Stimulated activated naive CD8-positive, alpha-beta T cell treated with anti-CD3 and anti-CD28 coated beads, Interleukin-15, amount 100 ng/mL, for 72 hours (primary cell): Measurements from ENCODE around the gene CTTNBP2NL.
"Not testable (repeated sequence)": the region's sequence is repeated elsewhere in the genome, so short reads cannot be mapped to it uniquely, and the experiment has no call there.

Source experiments
- ATAC-seq: fragments of 150-1000 bp; cut with Tn5 transposase; 2 replicates; pipeline ENCODE4 v1.10.0; 2021; ENCODE audit warnings: mild to moderate bottlenecking, moderate library complexity
- DNase-seq, 2 donors: peaks; one replicate each; pipeline ENCODE4 v3.0.0; 2021 to 2022
- H3K27ac Mint-ChIP-seq, 2 donors: one replicate each; pipeline ENCODE4 v1.8.0; 2022; ENCODE audit warnings: mild to moderate bottlenecking in 2 of 2, mixed read lengths in 2 of 2, moderate library complexity in 2 of 2
- H3K27me3 Mint-ChIP-seq: one replicate; pipeline ENCODE4 v1.8.0; 2022; ENCODE audit warnings: mixed read lengths
- H3K4me1 Mint-ChIP-seq: one replicate; pipeline ENCODE4 v1.8.0; 2022; ENCODE audit warnings: mild to moderate bottlenecking, mixed read lengths
- H3K4me3 Mint-ChIP-seq, 2 donors: one replicate each; pipeline ENCODE4 v1.8.0; 2022; ENCODE audit warnings: mild to moderate bottlenecking in 2 of 2, mixed read lengths in 2 of 2, moderate library complexity in 1 of 2
- H3K9me3 Mint-ChIP-seq, 2 donors: one replicate each; pipeline ENCODE4 v1.8.0; 2022; ENCODE audit warnings: mixed read lengths in 2 of 2

CTTNBP2NL gene

GRCh38 chr1:112375701-112376100 lies 20.3 kb upstream of the CTTNBP2NL start:
- DNase-seq (no peak), ATAC-seq (no peak)
- no peaks in the 10 kb centered on the region for H3K9me3 Mint-ChIP-seq
- no peak overlapping the region for H3K4me3 Mint-ChIP-seq
- H3K4me1 Mint-ChIP-seq, result no peaks in the 10 kb centered on the region
- peaks cover 40% of the 10 kb centered on the region for H3K27me3 Mint-ChIP-seq
- H3K27ac Mint-ChIP-seq, result no peak overlapping the region

- Mint-ChIP-seq H3K27me3 (peaks cover 49% of the 10 kb centered on the region), H3K4me3 (no peak overlapping the region)
- ATAC-seq, result no peak
These were observed 15.7 kb upstream of the CTTNBP2NL start for GRCh38 chr1:112380356-112380755.

GRCh38 chr1:112381324-112382076 lies 14.5 kb upstream of the CTTNBP2NL start:
- Mint-ChIP-seq H3K27ac (no peak overlapping the region), H3K9me3 (no peaks in the 10 kb centered on the region), H3K4me1 (no peaks in the 10 kb centered on the region), H3K4me3 (no peak overlapping the region), H3K27me3 (peaks cover 49% of the 10 kb centered on the region)
- no peak for ATAC-seq
- no peak for DNase-seq

More at GRCh38 chr1:112380356-112380755, 15.7 kb upstream of the CTTNBP2NL start:
- Mint-ChIP-seq H3K4me1 (no peaks in the 10 kb centered on the region), H3K9me3 (no peaks in the 10 kb centered on the region), H3K27ac (no peak overlapping the region)
- no peak for DNase-seq

- Mint-ChIP-seq H3K4me1 (no peaks in the 10 kb centered on the region), H3K27me3 (peaks cover 68% of the 10 kb centered on the region)
These were observed 12.1 kb upstream of the CTTNBP2NL start for GRCh38 chr1:112383759-112384370.

GRCh38 chr1:112386024-112386723 lies 9.8 kb upstream of the CTTNBP2NL start:
- ATAC-seq (peak; percentile 21), DNase-seq (no peak)
- H3K27me3 Mint-ChIP-seq, result peaks cover 66% of the 10 kb centered on the region
- H3K27ac Mint-ChIP-seq, result no peak overlapping the region
- H3K9me3 Mint-ChIP-seq, result no peaks in the 10 kb centered on the region
- H3K4me3 Mint-ChIP-seq, result no peak overlapping the region
- peaks cover 8% of the 10 kb centered on the region for H3K4me1 Mint-ChIP-seq

More at GRCh38 chr1:112383759-112384370, 12.1 kb upstream of the CTTNBP2NL start:
- DNase-seq, result no peak
- H3K4me3 Mint-ChIP-seq, result no peak overlapping the region
- H3K27ac Mint-ChIP-seq, result no peak overlapping the region
- H3K9me3 Mint-ChIP-seq, result no peaks in the 10 kb centered on the region
- ATAC-seq, result no peak

- H3K9me3 Mint-ChIP-seq, result no peaks in the 10 kb centered on the region
- ATAC-seq (no peak), DNase-seq (no peak)
- H3K4me1 Mint-ChIP-seq, result peaks cover 9% of the 10 kb centered on the region
- H3K27ac Mint-ChIP-seq, result no peak overlapping the region
- peaks cover 63% of the 10 kb centered on the region for H3K27me3 Mint-ChIP-seq
- H3K4me3 Mint-ChIP-seq, result no peak overlapping the region
These were observed 9.2 kb upstream of the CTTNBP2NL start for GRCh38 chr1:112386731-112387346.

GRCh38 chr1:112387807-112388206 lies 8.2 kb upstream of the CTTNBP2NL start:
- ATAC-seq (no peak), DNase-seq (no peak)
- Mint-ChIP-seq H3K4me3 (no peak overlapping the region), H3K9me3 (no peaks in the 10 kb centered on the region), H3K4me1 (peaks cover 9% of the 10 kb centered on the region), H3K27ac (no peak overlapping the region), H3K27me3 (peaks cover 63% of the 10 kb centered on the region)

GRCh38 chr1:112388436-112388835 lies 7.6 kb upstream of the CTTNBP2NL start:
- H3K9me3 Mint-ChIP-seq, result no peaks in the 10 kb centered on the region
- no peak for ATAC-seq
- no peak overlapping the region for H3K4me3 Mint-ChIP-seq
- peaks cover 67% of the 10 kb centered on the region for H3K27me3 Mint-ChIP-seq
- peaks cover 10% of the 10 kb centered on the region for H3K4me1 Mint-ChIP-seq
- H3K27ac Mint-ChIP-seq, result peak overlapping the region in 1 of 2 donors; percentile 8
- DNase-seq, result no peak

GRCh38 chr1:112389689-112390088 lies 6.3 kb upstream of the CTTNBP2NL start:
- DNase-seq (no peak), ATAC-seq (no peak)
- Mint-ChIP-seq H3K4me3 (no peak overlapping the region), H3K27ac (no peak overlapping the region), H3K27me3 (peaks cover 62% of the 10 kb centered on the region), H3K9me3 (no peaks in the 10 kb centered on the region), H3K4me1 (peaks cover 19% of the 10 kb centered on the region)

- Mint-ChIP-seq H3K27me3 (peaks cover 57% of the 10 kb centered on the region), H3K4me1 (peaks cover 22% of the 10 kb centered on the region)
- H3K4me3 Mint-ChIP-seq, DNase-seq, H3K9me3 Mint-ChIP-seq, ATAC-seq, H3K27ac Mint-ChIP-seq: not testable (repeated sequence)
These were observed 5.7 kb upstream of the CTTNBP2NL start for GRCh38 chr1:112390335-112390734.

GRCh38 chr1:112390775-112391602 lies 5.0 kb upstream of the CTTNBP2NL start:
- peak; percentile 87 for ATAC-seq
- peaks cover 29% of the 10 kb centered on the region for H3K4me1 Mint-ChIP-seq
- peak overlapping the region in 1 of 2 donors; percentile 20 for H3K27ac Mint-ChIP-seq
- H3K27me3 Mint-ChIP-seq, result peaks cover 56% of the 10 kb centered on the region
- H3K4me3 Mint-ChIP-seq, result peak overlapping the region; percentile 77 to 81
- H3K9me3 Mint-ChIP-seq, result no peaks in the 10 kb centered on the region
- peak; percentile 82 to 83 for DNase-seq

- peaks cover 34% of the 10 kb centered on the region for H3K4me1 Mint-ChIP-seq
- DNase-seq, result no peak
- H3K27ac Mint-ChIP-seq, result no peak overlapping the region
- H3K9me3 Mint-ChIP-seq, result no peaks in the 10 kb centered on the region
- no peak for ATAC-seq
- H3K27me3 Mint-ChIP-seq, result peaks cover 58% of the 10 kb centered on the region
- no peak overlapping the region for H3K4me3 Mint-ChIP-seq
These were observed 4.4 kb upstream of the CTTNBP2NL start for GRCh38 chr1:112391603-112391940.

GRCh38 chr1:112393631-112393974 lies 2.4 kb upstream of the CTTNBP2NL start:
- Mint-ChIP-seq H3K27me3 (peaks cover 49% of the 10 kb centered on the region), H3K4me1 (peaks cover 41% of the 10 kb centered on the region), H3K4me3 (no peak overlapping the region), H3K9me3 (no peaks in the 10 kb centered on the region), H3K27ac (no peak overlapping the region)
- DNase-seq (no peak), ATAC-seq (no peak)

- Mint-ChIP-seq H3K4me1 (peaks cover 41% of the 10 kb centered on the region), H3K4me3 (peak overlapping the region in 1 of 2 donors; percentile 10), H3K27ac (no peak overlapping the region), H3K27me3 (peaks cover 40% of the 10 kb centered on the region), H3K9me3 (no peaks in the 10 kb centered on the region)
- no peak for ATAC-seq
- no peak for DNase-seq
These were observed 1.3 kb upstream of the CTTNBP2NL start for GRCh38 chr1:112394743-112395062.

GRCh38 chr1:112395256-112395820 lies 676 bp upstream of the CTTNBP2NL start:
- ATAC-seq (no peak), DNase-seq (no peak)
- Mint-ChIP-seq H3K4me1 (peaks cover 41% of the 10 kb centered on the region), H3K27ac (no peak overlapping the region), H3K4me3 (peak overlapping the region; percentile 86 to 98), H3K27me3 (peaks cover 38% of the 10 kb centered on the region), H3K9me3 (no peaks in the 10 kb centered on the region)
